SU-DHL-6 (cell line): Measurements from ENCODE around the gene UBAC2.

Experiments
- H2AFZ ChIP-seq: fragments of 200-600 bp; sonication (generic); 2 replicates; pipeline ENCODE4 v1.6.1; 2014; ENCODE audit warnings: low read depth, mild to moderate bottlenecking, moderate library complexity, mixed read lengths, antibody characterized with exemption, low read length; ENCODE audit not compliant: severe bottlenecking
- H3F3A ChIP-seq: fragments of 200-600 bp; shearing (Covaris generic); 2 replicates; pipeline ENCODE4 v1.6.0; 2016; ENCODE audit warnings: antibody characterized with exemption, mild to moderate bottlenecking; ENCODE audit not compliant: insufficient read depth
- H3K27ac ChIP-seq: fragments of 200-600 bp; sonication (generic); 2 replicates; pipeline ENCODE4 v1.5.1; 2016; ENCODE audit warnings: low read depth, mild to moderate bottlenecking, low read length, moderate library complexity, mixed read lengths
- H3K27me3 ChIP-seq: fragments of 200-600 bp; sonication (generic), shearing (Covaris generic); 2 replicates; pipeline ENCODE4 v1.6.0; 2014; ENCODE audit warnings: mild to moderate bottlenecking, low read length
- H3K36me3 ChIP-seq: fragments of 200-600 bp; sonication (generic); 2 replicates; pipeline ENCODE4 v1.6.1; 2014; ENCODE audit warnings: mild to moderate bottlenecking, low read length, mixed read lengths
- H3K4me2 ChIP-seq: fragments of 300-600, 200-600 bp; shearing (Covaris generic), sonication (generic); 2 replicates; pipeline ENCODE4 v1.6.0; 2014; ENCODE audit warnings: low read length, low read depth, mild to moderate bottlenecking; ENCODE audit not compliant: poor library complexity, severe bottlenecking
- H3K4me3 ChIP-seq: fragments of 200-600 bp; sonication (generic); 2 replicates; pipeline ENCODE4 v1.5.1; 2014; ENCODE audit warnings: antibody characterized with exemption, low read length, mild to moderate bottlenecking, mixed read lengths; ENCODE audit not compliant: insufficient read depth, poor library complexity, severe bottlenecking
- H3K79me2 ChIP-seq: fragments of 200-600 bp; sonication (generic); 2 replicates; pipeline ENCODE4 v1.6.1; 2014; ENCODE audit warnings: mild to moderate bottlenecking, low read length, moderate library complexity; ENCODE audit not compliant: insufficient read depth
- H3K9ac ChIP-seq: fragments of 200-600 bp; sonication (generic); 2 replicates; pipeline ENCODE4 v1.7.0; 2014; ENCODE audit warnings: mild to moderate bottlenecking, low read length
- H3K9me2 ChIP-seq: fragments of 200-600 bp; sonication (generic); replicated peaks from 2 replicates; pipeline ENCODE4 v1.6.1; 2014; ENCODE audit warnings: low read length; ENCODE audit not compliant: insufficient read depth
- H3K9me3 ChIP-seq: fragments of 200-600 bp; sonication (generic); 2 replicates; pipeline ENCODE4 v1.6.1; 2014; ENCODE audit warnings: low read length, mixed read lengths; ENCODE audit not compliant: insufficient read depth
- H4K20me1 ChIP-seq: fragments of 200-600 bp; sonication (generic); 2 replicates; pipeline ENCODE4 v1.6.1; 2014; ENCODE audit warnings: low read depth, mild to moderate bottlenecking, antibody characterized with exemption, low read length, moderate library complexity, mixed read lengths
- EZH2phosphoT487 ChIP-seq: fragments of 200-600 bp; sonication (generic), shearing (Covaris generic); conservative IDR thresholded peaks from 2 replicates; pipeline ENCODE4 v1.6.1; 2018; ENCODE audit warnings: mild to moderate bottlenecking, antibody characterized with exemption, low read length, moderate library complexity, mixed read lengths
- TF ChIP-seq, protein P1 (sequence below): fragments of 200-600 bp; sonication (generic); IDR thresholded peaks from one replicate; pipeline ENCODE4 v1.5.1; 2017; ENCODE audit warnings: antibody characterized with exemption, mild to moderate bottlenecking, low read length, moderate library complexity; ENCODE audit not compliant: insufficient read depth, poor library complexity, severe bottlenecking

UBAC2 gene

GRCh38 chr13:99389520-99390304, 189.1 kb downstream of the UBAC2 start:
- Histone ChIP-seq H4K20me1 (no peaks in the 10 kb centered on the region), H3K36me3 (no peaks in the 10 kb centered on the region), H3K9me2 (no peaks in the 10 kb centered on the region), H3K27ac (no peak overlapping the region), H3K9ac (no peak overlapping the region), H3K79me2 (no peaks in the 10 kb centered on the region), H3K4me3 (no peak overlapping the region), H3K27me3 (no peaks in the 10 kb centered on the region), H3K9me3 (no peaks in the 10 kb centered on the region), H3F3A (no peaks in the 10 kb centered on the region), H3K4me2 (no peak overlapping the region), H2AFZ (no peak overlapping the region)
- no peak for TF ChIP-seq EZH2phosphoT487
- TF ChIP-seq, protein P1, sequence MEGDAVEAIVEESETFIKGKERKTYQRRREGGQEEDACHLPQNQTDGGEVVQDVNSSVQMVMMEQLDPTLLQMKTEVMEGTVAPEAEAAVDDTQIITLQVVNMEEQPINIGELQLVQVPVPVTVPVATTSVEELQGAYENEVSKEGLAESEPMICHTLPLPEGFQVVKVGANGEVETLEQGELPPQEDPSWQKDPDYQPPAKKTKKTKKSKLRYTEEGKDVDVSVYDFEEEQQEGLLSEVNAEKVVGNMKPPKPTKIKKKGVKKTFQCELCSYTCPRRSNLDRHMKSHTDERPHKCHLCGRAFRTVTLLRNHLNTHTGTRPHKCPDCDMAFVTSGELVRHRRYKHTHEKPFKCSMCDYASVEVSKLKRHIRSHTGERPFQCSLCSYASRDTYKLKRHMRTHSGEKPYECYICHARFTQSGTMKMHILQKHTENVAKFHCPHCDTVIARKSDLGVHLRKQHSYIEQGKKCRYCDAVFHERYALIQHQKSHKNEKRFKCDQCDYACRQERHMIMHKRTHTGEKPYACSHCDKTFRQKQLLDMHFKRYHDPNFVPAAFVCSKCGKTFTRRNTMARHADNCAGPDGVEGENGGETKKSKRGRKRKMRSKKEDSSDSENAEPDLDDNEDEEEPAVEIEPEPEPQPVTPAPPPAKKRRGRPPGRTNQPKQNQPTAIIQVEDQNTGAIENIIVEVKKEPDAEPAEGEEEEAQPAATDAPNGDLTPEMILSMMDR, result no peak

GRCh38 chr13:99390601-99391000, 189.9 kb downstream of the UBAC2 start:
- Histone ChIP-seq H3K4me3 (no peak overlapping the region), H3K79me2 (no peaks in the 10 kb centered on the region), H4K20me1 (no peaks in the 10 kb centered on the region), H3K9ac (no peak overlapping the region), H3K9me2 (no peaks in the 10 kb centered on the region), H3K9me3 (no peaks in the 10 kb centered on the region), H2AFZ (no peak overlapping the region), H3K27ac (no peak overlapping the region), H3K4me2 (no peak overlapping the region), H3K36me3 (no peaks in the 10 kb centered on the region), H3F3A (no peaks in the 10 kb centered on the region), H3K27me3 (no peaks in the 10 kb centered on the region)
- TF ChIP-seq, protein P1, result no peak
- TF ChIP-seq EZH2phosphoT487, result no peak

DNA sequence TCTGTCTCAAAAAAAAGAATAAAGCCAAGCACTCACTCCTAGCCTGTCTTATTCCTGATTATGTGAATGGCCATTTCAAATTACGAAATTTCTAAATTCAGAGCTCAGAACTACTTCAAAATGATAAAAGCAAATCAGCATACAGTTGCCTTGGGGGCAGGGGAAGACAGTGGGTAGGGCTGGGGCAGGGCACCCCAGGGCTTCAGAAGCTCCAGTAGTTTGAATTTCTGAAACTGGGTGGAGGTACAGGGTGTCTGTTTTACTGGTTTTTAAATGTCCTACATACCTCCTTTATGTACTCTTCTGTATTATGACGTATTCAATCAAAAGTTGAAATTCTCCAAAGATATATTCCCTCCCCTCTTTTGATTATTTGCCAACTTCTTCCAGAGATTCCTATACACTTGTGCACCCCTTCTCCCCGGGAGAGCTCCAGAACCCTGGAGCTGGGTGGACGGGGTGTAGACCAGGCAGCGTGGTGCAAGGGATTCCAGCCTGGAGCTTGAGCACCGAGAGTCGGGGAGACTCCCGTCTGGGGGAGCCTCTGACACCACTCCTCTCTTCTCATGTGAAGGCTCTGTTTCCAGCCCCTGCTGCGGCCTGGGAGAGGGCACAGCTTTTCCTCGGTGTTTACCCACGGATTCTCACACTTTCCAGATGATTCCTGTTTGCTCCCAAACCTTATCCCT, 191.3 kb downstream of the UBAC2 start:
- Histone ChIP-seq H3K27ac (no peak overlapping the region), H3F3A (no peaks in the 10 kb centered on the region), H3K79me2 (no peaks in the 10 kb centered on the region), H3K9me2 (no peaks in the 10 kb centered on the region), H2AFZ (no peak overlapping the region), H3K4me2 (no peak overlapping the region), H4K20me1 (no peaks in the 10 kb centered on the region), H3K9ac (no peak overlapping the region), H3K4me3 (no peak overlapping the region), H3K36me3 (no peaks in the 10 kb centered on the region), H3K9me3 (no peaks in the 10 kb centered on the region), H3K27me3 (no peaks in the 10 kb centered on the region)
- TF ChIP-seq, protein P1, result no peak
- TF ChIP-seq EZH2phosphoT487, result no peak
